ENCODE measurements around the gene GRIN2C. TPM values are rescaled to one million over a fixed set of nuclear protein-coding genes. Genes with fewer than 3 reads are reported as not detected.

The GRIN2C gene
- total and polyA plus RNA-seq, 2 donors: 0.47 to 1.9 TPM

DNA sequence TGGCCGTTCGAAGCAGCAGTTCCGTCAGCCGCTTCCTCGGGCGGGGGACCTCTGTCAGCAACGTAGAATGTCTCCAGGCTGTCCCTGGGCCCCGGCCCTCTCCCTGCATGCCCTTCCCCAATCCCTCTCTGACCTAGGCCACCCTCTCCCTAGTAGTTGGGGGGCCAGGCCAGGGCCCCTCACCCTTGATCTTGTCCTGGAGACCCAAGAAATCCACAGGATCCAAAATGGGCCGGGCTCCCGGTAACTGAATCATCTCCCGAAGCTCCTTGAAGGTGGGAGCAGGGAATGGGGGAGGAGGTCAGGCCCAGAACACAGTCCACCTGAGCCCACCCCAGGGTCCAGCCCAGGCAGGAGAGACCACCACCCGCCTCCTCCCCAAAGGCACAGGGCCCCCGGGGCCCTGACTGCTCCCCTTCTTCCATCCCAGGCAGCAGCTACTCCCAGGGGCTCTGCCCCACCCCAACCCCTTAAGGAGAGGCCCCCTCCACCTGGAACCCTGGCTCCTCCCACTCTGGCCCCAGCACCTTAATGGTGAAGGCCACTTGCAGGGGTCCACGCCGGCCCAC, 4.7 kb upstream of the GRIN2C start:
- no peak for DNase-seq (ENCODE audit: extremely low spot score)
- Histone ChIP-seq H3K36me3 (ENCODE audit: insufficient read depth) (no peaks in the 10 kb centered on the region), H3K4me1 (ENCODE audit: insufficient read depth) (no peaks in the 10 kb centered on the region), H3K27ac (ENCODE audit: low read depth) (no peak overlapping the region), H3K4me3 (ENCODE audit: low read depth, low read length) (no peak overlapping the region)
- WGBS: 93% methylated on average over 15 of the region's 15 CpGs

DNA sequence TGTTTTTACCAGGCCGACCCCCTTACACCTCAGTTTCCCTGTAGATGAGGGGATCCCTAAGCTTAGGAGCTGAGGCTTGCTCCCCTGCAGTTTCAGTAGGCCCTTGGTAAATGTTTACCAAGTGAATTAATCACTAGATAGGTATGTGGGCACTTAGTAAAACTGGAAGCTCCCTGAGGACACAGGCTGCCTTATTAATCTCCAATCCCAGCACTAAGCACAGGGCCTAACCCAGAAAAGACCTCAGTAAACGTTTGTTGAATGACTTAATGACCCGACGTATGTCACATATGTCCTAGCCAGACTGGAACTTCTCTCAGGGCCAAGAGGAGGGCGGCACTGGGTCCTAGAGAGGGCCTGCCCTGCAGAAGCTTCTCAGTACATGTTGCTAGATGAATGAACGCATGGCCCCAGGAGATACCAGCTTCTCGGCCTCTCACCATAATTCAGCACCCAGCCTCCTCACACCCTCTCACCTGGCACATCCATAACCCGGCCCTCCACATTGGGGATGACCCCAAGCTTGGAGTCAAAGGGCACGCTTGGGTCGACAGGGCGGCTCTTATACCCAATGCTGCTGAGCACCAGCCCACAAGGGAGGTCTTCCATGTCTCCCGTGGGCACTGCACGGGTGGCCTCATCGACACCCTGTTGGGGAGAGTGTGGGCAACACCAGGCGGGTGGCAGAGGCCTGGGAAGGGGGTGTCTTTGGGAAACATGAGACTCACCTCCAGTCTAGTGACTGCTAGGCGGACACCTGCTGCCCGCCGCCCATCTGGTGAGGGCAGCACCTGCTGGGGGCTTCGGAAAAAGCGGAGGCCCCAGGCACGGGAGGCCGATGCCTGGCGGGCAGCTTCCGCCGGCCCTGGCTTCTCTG, 4.0 kb upstream of the GRIN2C start:
- WGBS: 87% methylated on average over 25 of the region's 25 CpGs
- Histone ChIP-seq H3K36me3 (ENCODE audit: insufficient read depth) (no peaks in the 10 kb centered on the region), H3K4me1 (ENCODE audit: insufficient read depth) (no peaks in the 10 kb centered on the region), H3K27ac (ENCODE audit: low read depth) (no peak overlapping the region), H3K4me3 (ENCODE audit: low read depth, low read length) (no peak overlapping the region)
- DNase-seq (ENCODE audit: extremely low spot score): no peak

DNA sequence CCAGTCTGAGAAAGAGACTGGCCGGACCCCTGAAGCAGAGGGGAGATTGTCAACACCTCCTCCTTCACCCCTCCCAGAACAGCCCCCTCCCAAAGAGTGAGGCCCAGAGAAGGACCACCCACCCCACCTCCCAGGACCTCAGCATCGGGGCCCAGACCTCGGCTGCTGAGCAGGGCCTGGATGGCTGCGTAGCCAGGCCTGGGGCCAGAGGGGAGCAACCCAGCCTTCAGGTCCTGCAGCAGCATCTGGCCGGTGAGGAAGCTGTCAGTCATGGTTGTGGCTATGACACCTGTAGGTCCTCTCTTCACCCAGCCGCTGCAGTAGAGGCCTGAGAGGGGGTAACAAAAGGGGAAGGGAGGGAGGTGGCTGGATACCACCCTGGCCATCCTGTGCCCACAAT, 3.2 kb upstream of the GRIN2C start:
- no peak for DNase-seq (ENCODE audit: extremely low spot score)
- Histone ChIP-seq H3K4me3 (ENCODE audit: low read depth, low read length) (no peak overlapping the region), H3K4me1 (ENCODE audit: insufficient read depth) (no peaks in the 10 kb centered on the region), H3K27ac (ENCODE audit: low read depth) (no peak overlapping the region), H3K36me3 (ENCODE audit: insufficient read depth) (no peaks in the 10 kb centered on the region)
- WGBS: 87% methylated on average over 6 of the region's 6 CpGs

DNA sequence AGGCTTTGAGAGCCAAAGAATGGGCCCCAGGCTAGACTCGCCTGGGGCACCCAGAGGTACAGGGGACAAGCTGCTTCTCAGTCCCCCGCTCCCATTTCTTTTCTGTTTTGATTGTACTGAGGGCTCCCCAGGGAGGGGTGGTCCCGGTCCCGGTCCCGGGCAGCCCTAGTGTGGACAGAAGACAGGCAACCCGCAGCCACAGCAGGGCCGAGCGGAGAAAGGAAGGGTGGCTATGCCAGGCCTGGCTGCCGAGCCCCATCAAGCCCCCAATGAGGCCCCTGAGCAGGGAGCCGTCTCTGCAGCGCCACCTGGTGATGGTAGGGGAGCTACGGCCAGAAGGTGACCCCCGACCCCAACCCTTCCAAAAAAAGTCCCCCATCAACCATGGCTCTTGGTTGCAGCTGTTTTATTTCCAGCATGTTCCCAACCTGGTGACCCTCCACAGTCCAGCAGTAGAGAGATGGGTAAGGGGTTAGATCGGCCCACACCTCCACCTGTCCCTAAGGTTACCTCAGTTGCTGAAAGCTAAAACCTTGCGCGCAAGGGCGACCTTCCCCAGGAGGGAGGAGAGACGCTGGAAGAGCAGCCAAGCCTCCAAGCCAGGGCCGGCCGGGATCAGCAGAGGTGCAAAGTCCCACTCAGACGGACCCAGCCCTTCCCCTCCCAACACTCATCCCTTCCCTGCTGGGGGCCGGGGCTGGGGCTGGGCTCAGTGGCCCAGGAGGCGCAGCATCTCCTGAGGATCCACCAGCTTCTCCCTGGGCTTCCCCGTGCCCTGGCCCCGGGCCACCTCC, 2.6 kb upstream of the GRIN2C start:
- H3K27ac ChIP-seq (ENCODE audit: low read depth): no peak overlapping the region
- no peaks in the 10 kb centered on the region for H3K36me3 ChIP-seq (ENCODE audit: insufficient read depth)
- no peak for DNase-seq (ENCODE audit: extremely low spot score)
- H3K4me3 ChIP-seq (ENCODE audit: low read depth, low read length): no peak overlapping the region
- WGBS: 49% methylated on average over 25 of the region's 25 CpGs
- no peaks in the 10 kb centered on the region for H3K4me1 ChIP-seq (ENCODE audit: insufficient read depth)

DNA sequence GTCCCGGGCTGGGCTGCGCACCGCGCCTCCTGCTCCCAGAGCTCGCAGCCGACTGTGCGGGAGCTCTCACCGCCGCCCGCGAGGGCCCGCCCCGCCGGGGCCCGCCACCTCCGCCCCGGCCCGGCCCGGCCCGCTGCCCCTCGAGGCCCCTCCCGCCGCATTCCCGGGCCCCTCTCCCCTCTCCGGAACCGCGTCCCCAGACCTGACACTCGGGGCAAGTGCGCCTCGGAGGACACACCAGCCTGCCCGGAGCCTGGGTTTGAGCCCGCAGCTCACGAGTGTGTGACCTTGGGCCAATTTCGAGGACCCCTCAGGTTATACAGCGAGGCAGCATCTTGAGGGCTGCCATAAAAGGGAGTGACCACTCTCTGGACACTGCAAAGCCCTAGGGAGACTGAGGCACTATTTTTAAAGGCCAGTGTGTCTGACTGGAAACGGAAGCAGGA, 2.0 kb upstream of the GRIN2C start:
- H3K27ac ChIP-seq (ENCODE audit: low read depth): no peak overlapping the region
- no peaks in the 10 kb centered on the region for H3K4me1 ChIP-seq (ENCODE audit: insufficient read depth)
- no peak for DNase-seq (ENCODE audit: extremely low spot score)
- 6% methylated on average over 36 of the region's 36 CpGs for WGBS
- no peaks in the 10 kb centered on the region for H3K36me3 ChIP-seq (ENCODE audit: insufficient read depth)
- H3K4me3 ChIP-seq (ENCODE audit: low read depth, low read length): peak overlapping the region; percentile 22

DNA sequence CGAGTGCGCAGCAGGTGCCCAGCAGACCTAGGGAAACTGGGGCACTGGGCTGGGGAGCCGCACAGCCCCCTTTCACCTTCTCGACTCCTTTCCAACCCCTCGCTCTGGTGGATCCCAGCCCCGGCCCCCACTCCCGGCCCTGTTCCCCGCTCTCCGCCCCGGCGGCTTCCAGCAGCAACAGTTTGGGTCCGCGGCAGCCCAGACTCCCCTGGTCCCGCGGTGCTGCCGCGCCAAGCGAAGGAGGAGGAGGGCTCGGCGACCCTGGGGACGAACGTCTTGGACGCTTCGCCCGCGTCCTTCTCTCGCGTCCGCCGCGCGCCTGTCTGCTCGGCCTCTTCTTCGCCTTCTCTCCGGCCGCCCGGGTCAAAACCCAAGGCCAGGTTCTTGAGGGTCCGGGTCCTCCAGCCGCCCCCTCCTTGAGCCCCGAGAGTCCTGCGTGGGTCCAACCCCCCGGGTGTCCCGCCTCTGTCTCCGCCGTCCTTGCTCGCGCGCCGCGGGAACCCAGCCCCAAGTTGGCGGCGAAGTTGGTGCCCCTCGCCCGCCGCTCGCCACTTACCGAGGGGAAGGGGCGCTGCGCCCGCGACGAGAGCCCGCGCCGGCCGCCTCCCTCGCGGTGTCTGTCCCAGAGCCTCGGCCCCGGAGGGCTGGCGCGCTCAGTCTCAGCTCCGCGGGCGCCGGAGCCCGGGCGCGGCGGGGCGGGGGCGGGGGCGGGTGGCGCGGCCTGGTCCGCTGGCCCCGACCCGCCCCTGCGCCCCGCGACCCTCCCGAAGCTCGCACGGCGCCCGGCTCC, 1.4 kb upstream of the GRIN2C start:
- DNase-seq (ENCODE audit: extremely low spot score): no peak
- under 1% methylated on average over 93 of the region's 96 CpGs for WGBS
- Histone ChIP-seq H3K4me1 (ENCODE audit: insufficient read depth) (no peaks in the 10 kb centered on the region), H3K36me3 (ENCODE audit: insufficient read depth) (no peaks in the 10 kb centered on the region), H3K27ac (ENCODE audit: low read depth) (no peak overlapping the region), H3K4me3 (ENCODE audit: low read depth, low read length) (peak overlapping the region; percentile 22)

DNA sequence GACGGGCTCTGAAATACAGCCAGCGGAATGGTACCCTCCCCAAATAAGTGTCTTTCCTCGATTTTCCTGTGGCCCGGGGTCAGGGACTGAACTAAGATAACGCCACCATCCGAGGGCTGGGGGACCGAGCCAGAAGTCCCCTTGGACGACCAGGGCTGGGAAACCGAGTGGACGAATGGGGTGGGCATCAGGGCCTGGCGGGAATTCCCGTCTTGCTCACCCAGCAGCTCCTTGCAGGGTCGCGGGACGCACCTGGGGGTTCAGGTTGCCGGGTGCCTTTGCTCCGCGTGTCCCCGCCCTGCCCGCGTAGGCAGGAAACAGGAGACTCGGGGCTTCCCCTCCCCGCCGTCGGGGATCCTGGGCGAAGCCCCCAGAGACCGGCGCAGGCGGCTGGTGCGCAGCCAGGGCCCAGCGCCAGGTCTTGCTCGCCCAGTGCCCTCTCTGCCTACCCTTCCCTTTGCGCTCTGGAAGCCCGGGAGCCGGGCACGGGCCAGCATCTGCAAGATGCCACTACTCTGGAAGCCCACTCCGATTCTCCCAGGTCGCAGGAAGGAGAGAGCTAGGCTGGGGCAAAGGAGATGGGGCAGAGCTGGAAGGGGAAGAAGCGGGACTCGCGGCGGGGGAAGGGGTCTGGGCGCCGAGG, 665 bp upstream of the GRIN2C start:
- Histone ChIP-seq H3K4me1 (ENCODE audit: insufficient read depth) (no peaks in the 10 kb centered on the region), H3K4me3 (ENCODE audit: low read depth, low read length) (no peak overlapping the region), H3K36me3 (ENCODE audit: insufficient read depth) (no peaks in the 10 kb centered on the region), H3K27ac (ENCODE audit: low read depth) (no peak overlapping the region)
- DNase-seq (ENCODE audit: extremely low spot score): no peak
- 4% methylated on average over 44 of the region's 44 CpGs for WGBS

DNA sequence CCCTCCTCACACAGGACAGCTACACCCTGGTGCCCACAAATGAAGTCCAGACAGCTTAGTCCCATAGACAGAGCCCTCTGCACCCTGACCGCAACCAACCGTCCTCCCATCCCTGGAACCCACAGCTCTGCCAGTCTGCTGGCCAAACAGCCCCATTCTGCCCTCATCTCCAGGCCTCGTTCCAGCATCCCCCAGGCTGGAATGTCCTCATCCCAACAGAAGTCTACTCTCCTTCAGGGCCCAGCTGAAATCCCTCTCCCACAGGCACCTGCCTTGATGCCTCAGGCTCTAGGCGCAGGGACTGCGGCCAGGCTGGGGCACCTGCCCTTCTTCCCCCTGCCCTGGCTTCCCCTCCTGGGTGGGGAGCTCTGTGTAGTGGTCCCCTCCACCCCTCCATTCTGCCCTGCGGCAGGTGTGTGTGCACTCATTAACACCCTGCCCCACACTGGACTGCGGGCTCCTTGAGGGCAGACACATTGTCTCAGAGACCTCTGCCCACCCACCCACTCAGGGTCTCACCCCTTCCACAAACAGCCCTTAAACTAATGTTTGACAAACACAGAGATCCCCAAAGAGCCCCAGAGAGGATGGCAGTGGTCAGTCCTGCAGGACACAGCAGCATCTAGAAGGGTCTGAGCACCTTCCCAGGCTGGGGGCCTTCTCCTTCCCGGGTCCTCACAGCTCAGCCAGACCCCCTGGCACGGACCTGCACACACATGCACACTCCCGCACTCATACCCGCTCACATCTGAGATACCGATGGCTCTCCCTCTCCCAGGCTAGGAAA, 820 bp downstream of the GRIN2C start:
- H3K27ac ChIP-seq (ENCODE audit: low read depth): no peak overlapping the region
- WGBS: 48% methylated on average over 12 of the region's 12 CpGs
- no peak overlapping the region for H3K4me3 ChIP-seq (ENCODE audit: low read depth, low read length)
- H3K36me3 ChIP-seq (ENCODE audit: insufficient read depth): no peaks in the 10 kb centered on the region
- no peak for DNase-seq (ENCODE audit: extremely low spot score)
- H3K4me1 ChIP-seq (ENCODE audit: insufficient read depth): no peaks in the 10 kb centered on the region

DNA sequence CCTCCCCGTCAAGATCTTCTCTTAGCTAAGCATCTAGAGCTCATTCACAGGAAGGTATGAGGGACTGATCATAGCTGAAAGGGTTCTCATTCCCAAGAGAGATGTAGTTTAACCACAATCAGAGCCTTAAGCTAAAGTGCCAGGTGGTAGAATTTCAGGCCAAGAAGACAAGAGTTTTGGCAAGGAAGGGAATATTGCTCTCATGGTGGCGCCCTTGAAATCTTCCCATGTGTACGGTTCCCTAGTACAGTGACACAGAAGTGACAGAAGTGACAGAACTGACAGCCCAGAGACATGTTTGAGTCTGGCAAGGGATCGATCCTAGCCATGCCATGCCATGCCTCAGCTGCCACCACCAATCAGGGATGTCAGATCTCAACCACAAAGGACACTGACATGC, 2.5 kb downstream of the GRIN2C start:
- no peak for DNase-seq (ENCODE audit: extremely low spot score)
- WGBS: 78% methylated on average over 4 of the region's 4 CpGs
- no peaks in the 10 kb centered on the region for H3K36me3 ChIP-seq (ENCODE audit: insufficient read depth)
- H3K27ac ChIP-seq (ENCODE audit: low read depth): no peak overlapping the region
- no peaks in the 10 kb centered on the region for H3K4me1 ChIP-seq (ENCODE audit: insufficient read depth)
- no peak overlapping the region for H3K4me3 ChIP-seq (ENCODE audit: low read depth, low read length)

DNA sequence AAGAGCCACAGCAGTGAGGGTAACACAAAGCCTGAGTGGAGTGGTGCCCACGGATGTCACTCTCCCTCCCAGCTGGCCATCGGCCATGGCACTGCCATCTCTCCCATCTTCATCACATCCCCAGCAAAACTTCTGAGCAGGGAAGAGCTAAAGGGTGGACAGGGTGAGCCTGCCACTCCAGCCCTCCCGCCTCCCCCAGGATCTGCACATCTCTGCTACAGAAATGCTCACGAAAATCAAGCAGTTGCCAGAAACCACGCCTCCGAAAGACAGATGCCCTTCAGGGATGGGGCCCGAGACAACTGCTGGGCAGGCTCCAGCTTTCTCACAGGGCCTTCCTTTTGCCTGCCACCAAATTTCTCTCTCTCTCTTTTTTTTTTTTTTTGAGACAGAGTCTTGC, 3.6 kb downstream of the GRIN2C start:
- Histone ChIP-seq H3K4me1 (ENCODE audit: insufficient read depth) (no peaks in the 10 kb centered on the region), H3K4me3 (ENCODE audit: low read depth, low read length) (no peak overlapping the region), H3K36me3 (ENCODE audit: insufficient read depth) (no peaks in the 10 kb centered on the region), H3K27ac (ENCODE audit: low read depth) (no peak overlapping the region)
- no peak for DNase-seq (ENCODE audit: extremely low spot score)
- 86% methylated on average over 7 of the region's 7 CpGs for WGBS

DNA sequence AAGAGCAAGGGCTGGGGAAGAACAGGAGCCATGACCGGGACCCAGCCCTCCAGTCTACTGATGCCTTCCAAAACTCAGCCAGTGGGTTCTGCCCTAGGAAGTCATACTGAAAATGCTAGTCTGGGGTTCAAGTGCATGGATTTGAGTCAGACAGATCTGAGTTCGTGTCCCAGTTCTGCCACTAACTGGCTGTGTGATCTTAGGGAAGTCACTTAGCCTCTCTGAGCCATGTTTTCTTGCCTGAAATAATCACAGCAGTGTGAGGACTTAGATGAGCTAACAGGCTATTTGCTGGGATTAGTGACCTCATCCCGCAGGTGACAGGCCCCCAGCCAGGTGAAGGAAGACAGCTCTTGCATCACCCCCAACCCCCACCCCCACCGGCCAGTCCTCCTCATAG, 4.4 kb downstream of the GRIN2C start:
- H3K4me1 ChIP-seq (ENCODE audit: insufficient read depth): no peaks in the 10 kb centered on the region
- no peak overlapping the region for H3K4me3 ChIP-seq (ENCODE audit: low read depth, low read length)
- no peaks in the 10 kb centered on the region for H3K36me3 ChIP-seq (ENCODE audit: insufficient read depth)
- DNase-seq (ENCODE audit: extremely low spot score): no peak
- no peak overlapping the region for H3K27ac ChIP-seq (ENCODE audit: low read depth)
- 89% methylated on average over 4 of the region's 4 CpGs for WGBS

DNA sequence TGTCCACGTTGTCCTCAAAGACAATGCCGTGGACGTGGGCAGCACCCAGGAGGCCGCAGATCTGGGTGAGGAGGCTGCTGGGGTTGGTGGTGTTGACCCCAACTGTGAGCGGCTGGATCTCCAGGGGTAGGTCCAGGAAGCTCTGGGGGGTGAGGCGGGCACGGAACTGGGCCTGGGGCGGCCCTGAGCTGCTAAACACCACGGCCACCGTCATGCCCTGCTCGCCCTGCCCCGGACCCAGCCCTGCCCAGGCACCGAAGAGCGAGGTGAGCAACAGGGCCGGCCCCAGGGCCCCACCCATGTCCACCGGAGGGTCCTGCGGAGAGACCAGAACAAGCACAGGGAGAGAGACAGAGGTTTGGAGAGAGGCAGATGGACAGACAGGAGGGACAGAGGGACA, 4.9 kb downstream of the GRIN2C start:
- Histone ChIP-seq H3K4me3 (ENCODE audit: low read depth, low read length) (no peak overlapping the region), H3K27ac (ENCODE audit: low read depth) (no peak overlapping the region), H3K36me3 (ENCODE audit: insufficient read depth) (no peaks in the 10 kb centered on the region), H3K4me1 (ENCODE audit: insufficient read depth) (no peaks in the 10 kb centered on the region)
- WGBS: 91% methylated on average over 17 of the region's 17 CpGs
- DNase-seq (ENCODE audit: extremely low spot score): no peak
